GM13977 (cell line): Measurements from ENCODE around the gene SLC17A3.

Experiments
- DNase-seq: peaks from one replicate; pipeline ENCODE4 v3.0.0; 2012; ENCODE audit warnings: low spot score
- CTCF ChIP-seq: IDR thresholded peaks from 2 replicates; pipeline ENCODE4 v1.5.1; 2012; ENCODE audit warnings: mild to moderate bottlenecking, control low read depth; ENCODE audit not compliant: insufficient read depth; ENCODE audit errors: extremely low read depth, missing control alignments
- in situ Hi-C: fragments of 300-500 bp; cut with MboI; formaldehyde crosslinking; loops from one replicate; pipeline ENCODE4 v1.12.0; 2022; ENCODE audit warnings: low sequenced_read_pairs, low pct_unique_long_range_greater_than_20kb, mixed read lengths, inconsistent platforms; ENCODE audit not compliant: unreplicated experiment

The SLC17A3 gene

DNA sequence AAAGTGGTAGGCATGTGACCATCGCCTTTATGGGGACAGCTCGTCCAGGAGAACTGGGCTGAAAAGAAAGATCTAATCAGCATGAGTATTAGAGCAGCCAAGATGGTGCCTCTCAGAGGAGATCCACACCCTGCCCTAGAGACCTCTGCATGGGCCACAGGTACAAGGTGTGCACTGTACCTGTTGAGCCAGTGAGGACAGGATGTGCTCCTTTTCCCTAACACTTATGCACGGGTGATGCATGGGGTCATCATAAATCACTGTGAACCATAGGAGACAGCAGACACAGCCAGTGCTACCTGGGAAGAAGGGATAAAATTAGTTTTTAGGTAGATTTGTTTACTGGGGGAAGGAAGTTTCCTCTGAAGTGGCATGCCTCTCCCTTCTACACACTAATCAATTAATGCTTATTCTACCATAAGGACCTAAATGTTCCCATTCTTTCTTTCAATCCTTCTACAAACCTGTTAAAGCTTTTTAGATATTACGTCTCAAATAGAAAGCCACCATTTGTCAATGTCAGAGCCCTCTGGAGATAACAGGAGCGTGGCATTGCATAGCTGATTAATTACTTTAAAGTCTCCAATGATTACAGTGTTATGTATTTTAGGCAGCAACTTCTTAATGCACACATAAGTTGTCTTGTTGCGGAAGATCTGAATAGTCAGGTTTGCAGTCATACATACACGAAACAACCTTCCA is 42.9 kb upstream of the SLC17A3 start:
- no peak for DNase-seq
- no peak for TF ChIP-seq CTCF
- in situ Hi-C loops, result no loop called here

GRCh38 chr6:25916330-25916729 is 42.3 kb upstream of the SLC17A3 start:
- TF ChIP-seq CTCF, result no peak
- in situ Hi-C loops, result no loop called here
- DNase-seq, result no peak

GRCh38 chr6:25913741-25914140 is 39.7 kb upstream of the SLC17A3 start:
- no peak for DNase-seq
- no peak for TF ChIP-seq CTCF
- in situ Hi-C loops, result no loop called here

DNA sequence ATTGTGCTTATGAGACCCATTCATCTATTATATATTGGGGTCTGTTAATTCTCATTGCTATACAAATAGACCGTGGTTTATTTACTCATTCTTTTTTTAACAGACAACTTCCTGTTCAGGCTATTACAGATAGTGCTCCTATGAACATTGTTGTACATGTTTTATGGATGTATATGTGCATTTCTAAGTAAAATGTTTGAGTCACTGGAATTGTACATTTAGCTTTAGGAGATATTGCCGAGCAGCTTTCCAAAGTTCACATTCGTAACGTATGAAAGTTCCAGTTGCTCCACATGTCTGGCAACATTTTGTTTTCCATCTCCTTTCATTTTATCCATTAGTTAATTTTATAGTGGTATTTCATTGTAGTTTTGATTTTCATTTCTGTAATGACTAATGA is 37.3 kb upstream of the SLC17A3 start:
- TF ChIP-seq CTCF, result no peak
- no peak for DNase-seq
- in situ Hi-C loops, result no loop called here

DNA sequence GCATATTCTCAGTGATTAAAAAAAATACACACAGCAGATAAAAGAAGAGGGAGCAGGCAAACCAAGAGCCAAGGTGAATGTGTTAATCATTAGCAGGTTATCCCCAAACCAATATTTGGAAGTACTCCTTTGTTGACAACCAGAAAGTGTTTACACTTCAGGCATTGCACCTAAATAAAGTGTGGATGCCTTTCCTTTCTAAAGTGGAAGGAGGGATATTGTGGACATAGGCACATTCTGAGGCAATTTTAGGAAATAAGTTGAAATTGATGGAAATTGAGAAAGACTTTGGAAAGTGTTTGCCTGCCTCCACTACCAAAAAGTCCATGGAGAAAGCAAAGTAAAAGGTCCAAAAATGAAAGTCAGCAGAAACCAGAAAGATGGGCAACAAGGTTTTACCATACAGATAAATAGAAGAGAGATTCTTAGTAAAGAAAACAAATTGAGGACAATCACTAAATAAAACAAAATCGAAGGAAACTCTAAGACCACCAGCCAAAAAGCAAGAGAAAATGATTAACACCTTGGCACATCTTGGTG is 33.5 kb upstream of the SLC17A3 start:
- DNase-seq, result no peak
- no peak for TF ChIP-seq CTCF
- in situ Hi-C loops, result no loop called here

GRCh38 chr6:25903467-25904099 is 29.5 kb upstream of the SLC17A3 start:
- DNase-seq, result no peak
- in situ Hi-C loops, result no loop called here
- no peak for TF ChIP-seq CTCF
